Thymus (tissue), 11 donors: ENCODE results near the gene GPBAR1. TPM values are rescaled to one million over a fixed set of nuclear protein-coding genes. Genes with fewer than 3 reads are reported as not detected.

Source experiments
- DNase-seq, 9 donors: peaks; one replicate each; pipeline ENCODE4 v3.0.0-alpha.2; 2013; ENCODE audit warnings: low spot score in 9 of 9, low read depth in 6 of 9, missing footprints in 1 of 9
- H3K27ac ChIP-seq, 2 donors: one replicate each; pipeline ENCODE4 v1.5.1; 2013; ENCODE audit warnings: control low read depth in 1 of 2, low read depth in 1 of 2, low read length in 1 of 2, mild to moderate bottlenecking in 1 of 2, moderate library complexity in 1 of 2
- H3K27me3 ChIP-seq, 2 donors: one replicate each; pipeline ENCODE4 v1.5.1; 2013; ENCODE audit warnings: low read length in 1 of 2; ENCODE audit not compliant: control insufficient read depth in 2 of 2, insufficient read depth in 1 of 2
- H3K36me3 ChIP-seq, 2 donors: one replicate each; pipeline ENCODE4 v1.5.1; 2013; ENCODE audit warnings: low read length in 1 of 2, mild to moderate bottlenecking in 1 of 2, moderate library complexity in 1 of 2; ENCODE audit not compliant: control insufficient read depth in 2 of 2, insufficient read depth in 2 of 2
- H3K4me1 ChIP-seq, 2 donors: one replicate each; pipeline ENCODE4 v1.5.1; 2013; ENCODE audit warnings: low read length in 2 of 2; ENCODE audit not compliant: control insufficient read depth in 2 of 2, insufficient read depth in 2 of 2
- H3K4me3 ChIP-seq, 2 donors: one replicate each; pipeline ENCODE4 v1.5.1; 2013; ENCODE audit warnings: low read length in 2 of 2, control low read depth in 1 of 2, mild to moderate bottlenecking in 1 of 2
- H3K9me3 ChIP-seq, 2 donors: one replicate each; pipeline ENCODE4 v1.5.1; 2013; ENCODE audit warnings: low read length in 1 of 2, mild to moderate bottlenecking in 1 of 2; ENCODE audit not compliant: control insufficient read depth in 2 of 2, insufficient read depth in 1 of 2
- WGBS: extraction: QIAGEN DNeasy Blood & Tissue Kit; methylation state at CpG from one replicate; pipeline ENCODE4 v1.1.7; 2013; 5-methylcytosine and 5-hydroxymethylcytosine counted together
- polyA plus RNA-seq: library from polyadenylated mRNA; stranded (reverse); fragments of 200-250 nt; gene quantifications from one replicate; pipeline ENCODE4 v1.2.3, GENCODE V29; 2013
- total RNA-seq: library from RNA; stranded (reverse); fragments of 120-200 nt; gene quantifications from one replicate; pipeline ENCODE4 v1.2.4, GENCODE V29; 2013
- donor health status: healthy.

The GPBAR1 gene
- total and polyA plus RNA-seq, 2 donors, result 0.28 to 1.0 TPM

GRCh38 chr2:218276986-218277755 is 16.4 kb downstream of the GPBAR1 start:
- peaks cover 80 to 81% of the 10 kb centered on the region in 2 donors for H3K36me3 ChIP-seq
- H3K4me1 ChIP-seq, result peaks cover 0 to 12% of the 10 kb centered on the region in 2 donors
- DNase-seq, result no peak
- no peak overlapping the region for H3K27ac ChIP-seq
- no peaks in the 10 kb centered on the region for H3K9me3 ChIP-seq
- no peaks in the 10 kb centered on the region for H3K27me3 ChIP-seq
- 97% methylated on average over 12 of the region's 12 CpGs for whole genome bisulfite sequencing
- H3K4me3 ChIP-seq, result no peak overlapping the region

- 90% methylated on average over 7 of the region's 7 CpGs for WGBS
- no peaks in the 10 kb centered on the region for H3K27me3 ChIP-seq
- no peak overlapping the region for H3K27ac ChIP-seq
These were observed 17.1 kb downstream of the GPBAR1 start for GRCh38 chr2:218277921-218278320.

DNA sequence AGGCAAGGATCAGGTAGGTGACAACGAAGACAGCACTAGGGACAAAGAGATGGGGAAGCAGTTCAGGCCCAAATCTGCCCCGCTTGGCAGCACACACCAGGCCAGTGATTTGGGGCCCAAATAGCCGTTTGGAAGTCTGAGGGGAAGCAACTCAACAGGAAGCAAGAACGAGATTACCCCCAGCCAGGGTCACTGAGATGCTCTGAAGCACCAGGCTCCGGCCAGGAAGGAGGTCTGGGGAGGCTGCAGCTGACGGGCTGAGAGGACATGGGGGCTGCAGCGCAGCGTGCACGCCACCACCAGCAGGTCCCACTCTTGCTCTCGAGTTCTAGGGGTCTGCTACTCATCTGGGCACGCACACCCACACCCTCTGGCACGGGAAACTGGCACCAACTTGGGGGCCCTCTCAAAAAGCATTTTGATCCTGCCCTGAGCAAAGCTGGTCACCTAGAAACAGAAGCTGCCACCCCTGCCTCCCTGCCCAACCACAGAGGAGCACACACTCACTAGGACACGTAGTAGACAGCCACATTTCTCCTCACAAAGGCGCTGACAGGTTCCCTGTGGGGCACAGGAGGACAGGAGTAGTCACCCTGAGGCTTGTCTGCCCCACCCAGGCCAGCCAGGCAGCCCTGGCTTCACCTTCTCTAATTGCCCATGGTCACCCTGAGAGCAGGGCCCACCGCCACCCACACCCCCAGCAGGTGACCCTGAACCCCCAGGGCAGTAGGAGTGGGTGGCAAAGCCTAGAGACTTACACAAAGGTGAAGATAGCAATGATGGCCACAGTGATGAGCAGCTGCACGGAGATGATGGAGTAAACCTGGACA is 17.9 kb downstream of the GPBAR1 start:
- Histone ChIP-seq H3K4me1 (peaks cover 0 to 16% of the 10 kb centered on the region in 2 donors), H3K36me3 (peaks cover 79 to 92% of the 10 kb centered on the region in 2 donors), H3K4me3 (no peak overlapping the region), H3K27me3 (no peaks in the 10 kb centered on the region), H3K27ac (no peak overlapping the region), H3K9me3 (no peaks in the 10 kb centered on the region)
- DNase-seq, result no peak
- 97% methylated on average over 16 of the region's 16 CpGs for WGBS

More at GRCh38 chr2:218277921-218278320, 17.1 kb downstream of the GPBAR1 start:
- H3K4me1 ChIP-seq, result peaks cover 0 to 11% of the 10 kb centered on the region in 2 donors
- H3K9me3 ChIP-seq, result no peaks in the 10 kb centered on the region
- peaks cover 81 to 88% of the 10 kb centered on the region in 2 donors for H3K36me3 ChIP-seq
- no peak overlapping the region for H3K4me3 ChIP-seq
- no peak for DNase-seq

GRCh38 chr2:218280260-218280870 is 19.6 kb downstream of the GPBAR1 start:
- 94% methylated on average over 14 of the region's 14 CpGs for WGBS
- Histone ChIP-seq H3K27ac (no peak overlapping the region), H3K27me3 (no peaks in the 10 kb centered on the region), H3K36me3 (peaks cover 63 to 83% of the 10 kb centered on the region in 2 donors), H3K4me1 (peaks cover 1 to 31% of the 10 kb centered on the region in 2 donors), H3K9me3 (no peaks in the 10 kb centered on the region), H3K4me3 (no peak overlapping the region)
- no peak for DNase-seq

GRCh38 chr2:218281449-218281848 is 20.6 kb downstream of the GPBAR1 start:
- 94% methylated on average over 3 of the region's 3 CpGs for WGBS
- Histone ChIP-seq H3K36me3 (peaks cover 52 to 76% of the 10 kb centered on the region in 2 donors), H3K27ac (no peak overlapping the region), H3K4me1 (peaks cover 8 to 42% of the 10 kb centered on the region in 2 donors), H3K9me3 (no peaks in the 10 kb centered on the region), H3K4me3 (no peak overlapping the region), H3K27me3 (no peaks in the 10 kb centered on the region)
- DNase-seq, result no peak

- Histone ChIP-seq H3K4me1 (peaks cover 17 to 51% of the 10 kb centered on the region in 2 donors), H3K4me3 (no peak overlapping the region), H3K9me3 (no peaks in the 10 kb centered on the region), H3K27ac (peak overlapping the region; percentile 63 to 71), H3K27me3 (no peaks in the 10 kb centered on the region), H3K36me3 (peaks cover 44 to 67% of the 10 kb centered on the region in 2 donors)
- DNase-seq, result no peak
- 92% methylated on average over 17 of the region's 17 CpGs for WGBS
These were observed 21.6 kb downstream of the GPBAR1 start for GRCh38 chr2:218282173-218282991.

DNA sequence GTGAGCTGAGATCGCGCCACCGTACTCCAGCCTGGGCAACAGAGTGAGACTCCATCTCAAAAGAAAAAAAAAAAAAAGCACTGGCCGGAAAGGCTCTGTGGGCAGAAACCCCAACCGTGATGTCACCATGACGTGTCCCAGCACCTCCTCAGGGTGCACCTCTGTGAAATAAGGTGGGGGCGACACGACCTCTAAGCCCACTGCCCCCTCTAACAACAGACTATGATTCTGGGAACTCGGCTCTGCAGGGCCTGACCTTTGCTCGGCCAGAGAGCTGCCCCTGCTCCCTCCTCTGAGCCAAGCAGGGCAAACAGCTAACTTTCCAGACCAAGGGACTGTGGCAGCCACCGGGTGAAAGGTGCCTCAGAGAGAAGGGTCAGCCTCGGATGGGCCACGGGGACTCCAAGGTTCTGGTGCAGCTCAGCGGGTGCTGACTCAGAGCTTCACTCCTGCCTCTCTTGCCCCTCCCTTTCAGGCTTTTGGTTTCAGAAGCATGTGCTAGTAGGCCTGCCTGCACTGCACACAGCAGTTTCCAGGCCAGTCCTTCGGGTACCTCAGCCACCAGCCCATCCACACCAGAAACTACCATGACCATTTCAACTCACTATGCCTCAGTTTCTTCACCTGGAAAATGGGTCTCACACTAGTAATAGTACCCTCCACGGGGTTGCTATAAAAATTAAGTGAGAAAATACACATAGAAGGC is 23.4 kb downstream of the GPBAR1 start:
- 91% methylated on average over 16 of the region's 16 CpGs for WGBS

GRCh38 chr2:218285604-218286003 is 24.8 kb downstream of the GPBAR1 start:
- WGBS, result 91% methylated on average over 6 of the region's 6 CpGs
- H3K4me3 ChIP-seq, result no peak overlapping the region
- peaks cover 34 to 83% of the 10 kb centered on the region in 2 donors for H3K4me1 ChIP-seq
- no peaks in the 10 kb centered on the region for H3K9me3 ChIP-seq
- H3K36me3 ChIP-seq, result peaks cover 13 to 35% of the 10 kb centered on the region in 2 donors
- H3K27ac ChIP-seq, result peak overlapping the region; percentile 79 to 93
- no peak for DNase-seq
- no peaks in the 10 kb centered on the region for H3K27me3 ChIP-seq

More for the DNA sequence above, 23.4 kb downstream of the GPBAR1 start:
- DNase-seq, result no peak
- Histone ChIP-seq H3K9me3 (no peaks in the 10 kb centered on the region), H3K4me3 (no peak overlapping the region), H3K36me3 (peaks cover 26 to 49% of the 10 kb centered on the region in 2 donors), H3K4me1 (peaks cover 23 to 70% of the 10 kb centered on the region in 2 donors), H3K27me3 (no peaks in the 10 kb centered on the region), H3K27ac (peak overlapping the region; percentile 43 to 72)
